GM21619 (cell line): ENCODE results near the gene BCO2.

ENCODE experiments used
- ATAC-seq: cut with Tn5 transposase; IDR thresholded peaks from one replicate; pipeline ENCODE4 v1.9.1; 2021; ENCODE audit not compliant: unreplicated experiment

Gene BCO2

DNA sequence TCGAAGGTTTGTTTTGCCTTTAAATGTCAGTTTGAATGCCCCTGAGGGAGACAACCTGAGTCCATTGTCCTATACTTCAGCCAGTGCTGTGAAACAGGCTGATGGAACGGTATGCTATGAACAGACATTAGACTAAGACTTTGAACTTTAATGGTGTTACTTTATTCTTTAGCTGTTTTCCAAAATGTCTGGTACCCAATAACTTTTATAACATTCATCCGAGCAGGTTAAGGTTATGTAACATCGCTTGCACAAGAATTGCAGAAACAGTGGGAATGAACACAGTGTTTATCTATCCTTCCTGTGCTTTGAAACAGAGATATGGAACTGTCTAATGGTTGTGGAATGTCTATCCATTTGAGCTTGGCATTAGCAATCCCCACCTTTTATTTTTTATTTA, 38.4 kb downstream of the BCO2 start:
- no peak for ATAC-seq

DNA sequence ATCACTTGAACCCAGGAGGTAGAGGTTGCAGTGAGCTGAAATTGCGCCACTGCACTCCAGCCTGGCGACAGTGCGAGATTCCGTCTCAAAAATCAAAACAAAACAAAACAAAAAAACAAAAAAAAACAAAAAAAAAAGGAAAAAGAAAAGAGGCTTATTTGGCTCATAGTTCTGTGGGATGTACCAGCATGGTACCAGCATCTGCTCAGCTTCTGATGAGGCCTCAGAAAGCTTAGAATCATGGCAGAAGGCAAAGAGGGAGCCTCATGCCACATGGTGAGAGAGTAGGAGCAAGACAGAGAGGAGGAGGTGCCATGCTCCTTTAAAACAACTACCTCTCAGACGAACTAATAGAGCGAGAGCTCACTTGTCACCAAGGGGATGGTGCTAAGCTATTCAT, 40.3 kb downstream of the BCO2 start:
- ATAC-seq: no peak

- no peak for ATAC-seq
Measured at GRCh38 chr11:112216561-112217105, 41.3 kb downstream of the BCO2 start.

DNA sequence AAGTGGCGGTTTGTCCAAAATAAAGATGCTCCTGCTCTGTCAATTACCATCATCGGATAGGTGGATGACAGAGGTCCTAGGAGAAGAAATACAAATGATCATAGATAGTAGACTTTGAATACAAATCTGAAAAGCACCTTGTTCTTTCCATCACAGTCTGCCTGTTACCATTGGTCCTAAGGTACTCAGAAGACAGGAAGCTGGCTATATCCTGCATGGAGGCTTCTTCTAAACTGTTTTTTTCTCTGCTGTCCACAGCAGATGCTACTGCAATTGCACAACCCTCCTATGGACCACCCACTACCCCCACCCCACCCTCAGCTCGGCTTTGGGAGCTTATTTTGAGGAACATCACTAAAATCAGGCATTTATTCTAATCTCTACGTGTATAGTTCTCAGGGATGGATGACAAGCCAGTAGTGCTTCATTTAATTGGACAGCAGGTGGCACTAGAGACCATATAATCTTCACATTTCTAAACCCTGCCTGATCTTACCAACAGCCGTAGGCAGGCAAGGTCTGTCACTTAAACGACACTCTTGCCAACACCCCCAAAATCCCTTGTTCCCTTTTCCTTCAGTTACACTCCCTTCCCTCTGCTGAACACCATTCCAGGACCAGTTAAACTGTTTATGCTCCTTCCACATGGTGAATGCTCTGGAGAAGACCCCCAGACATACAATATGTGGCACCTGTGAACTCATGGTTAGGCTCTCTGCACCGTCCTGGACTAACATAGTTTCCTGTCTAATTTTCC, 44.3 kb downstream of the BCO2 start:
- peak; percentile 96 for ATAC-seq

- ATAC-seq: no peak
Measured at GRCh38 chr11:112221274-112221835, 46.0 kb downstream of the BCO2 start.

DNA sequence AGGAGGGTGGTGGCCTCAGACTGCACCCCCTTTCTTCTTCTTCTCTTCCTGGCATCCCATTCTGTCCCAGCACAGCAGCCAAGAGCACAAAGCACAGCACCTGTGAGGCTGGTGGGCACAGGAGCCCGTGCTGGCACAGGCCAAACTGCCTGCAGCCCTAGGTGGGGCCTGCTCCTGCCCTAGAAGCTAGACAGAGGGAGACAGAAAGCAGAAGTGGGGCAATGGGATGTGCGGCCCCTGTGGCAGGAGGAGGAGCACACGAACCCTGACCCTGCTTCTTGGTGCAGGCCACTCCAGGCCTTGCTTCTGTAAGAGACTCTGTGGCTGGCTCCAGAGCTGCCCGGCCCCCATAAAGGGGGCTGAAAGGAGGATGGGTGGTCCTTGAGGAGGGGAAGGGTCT, 47.0 kb downstream of the BCO2 start:
- no peak for ATAC-seq

- no peak for ATAC-seq
Measured at GRCh38 chr11:112223121-112223520, 47.8 kb downstream of the BCO2 start.

DNA sequence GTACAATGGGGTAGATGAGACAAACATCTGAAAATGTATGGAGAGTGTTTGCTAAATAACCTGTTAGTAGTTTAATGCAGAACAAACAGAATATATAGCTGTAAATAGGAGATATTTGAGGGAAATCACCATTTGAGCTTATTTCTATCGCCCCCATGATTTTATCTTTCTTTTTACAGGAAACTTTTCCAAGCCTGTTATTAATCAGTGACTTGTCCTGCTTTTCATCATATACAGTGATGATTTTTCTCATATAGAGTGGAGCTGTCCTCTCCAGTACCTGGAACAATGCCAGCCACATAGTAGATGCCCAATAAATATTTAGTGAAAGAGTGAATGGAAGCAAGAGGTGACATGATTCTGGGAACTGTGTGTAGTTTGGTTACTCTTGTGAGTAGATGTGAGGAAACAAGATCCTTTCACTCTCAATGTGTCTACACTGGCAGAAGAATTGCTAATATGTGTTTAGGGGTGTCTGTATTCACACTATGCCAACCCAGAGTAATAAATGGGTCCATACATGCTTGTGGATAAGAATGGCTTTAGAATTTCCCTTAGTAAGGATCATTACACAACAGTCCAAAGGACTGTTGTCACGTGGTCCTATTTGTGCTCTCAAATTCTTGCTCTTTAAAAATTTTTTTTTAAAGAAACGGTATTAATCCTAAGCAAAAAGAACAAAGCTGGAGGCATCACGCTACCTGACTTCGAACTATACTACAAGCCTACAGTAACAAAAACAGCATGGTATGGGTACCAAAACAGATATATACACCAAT, 48.6 kb downstream of the BCO2 start:
- ATAC-seq: no peak

- no peak for ATAC-seq
Measured at GRCh38 chr11:112225753-112226061, 50.4 kb downstream of the BCO2 start.

- ATAC-seq: peak; percentile 95
Measured at GRCh38 chr11:112226062-112226830, 50.9 kb downstream of the BCO2 start, which contains the start of gene PTS. Gene PTS (plus strand): TSS chr11:112226428. CDS start chr11:112226444, 16 bp downstream.

DNA sequence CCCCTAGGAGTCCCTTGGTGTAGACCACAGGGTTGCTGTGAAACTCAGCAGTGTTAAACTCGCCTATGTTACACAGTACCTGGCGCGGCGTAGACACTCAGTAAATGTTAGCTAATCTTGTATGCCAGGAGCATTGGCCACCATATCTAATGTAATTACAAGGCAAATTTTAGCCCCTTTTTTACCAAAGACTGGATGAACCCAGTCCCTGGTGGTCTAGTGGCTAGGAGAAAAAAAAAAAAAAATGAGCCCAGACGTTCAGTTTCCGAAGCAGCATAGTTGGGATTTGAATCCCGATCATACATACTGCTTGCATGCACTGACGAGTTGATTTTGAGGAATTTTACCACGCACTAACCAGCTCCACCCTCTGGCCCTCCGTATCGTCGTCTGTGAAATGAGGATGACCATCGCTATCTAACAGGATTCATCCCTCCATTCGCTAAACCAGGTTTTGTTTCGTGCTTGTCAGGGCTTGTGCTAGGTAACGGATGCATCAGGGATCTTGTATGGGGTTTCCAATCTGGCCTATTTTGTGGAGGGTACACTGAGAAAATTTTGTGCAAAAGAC, 51.6 kb downstream of the BCO2 start:
- ATAC-seq: peak; percentile 37

DNA sequence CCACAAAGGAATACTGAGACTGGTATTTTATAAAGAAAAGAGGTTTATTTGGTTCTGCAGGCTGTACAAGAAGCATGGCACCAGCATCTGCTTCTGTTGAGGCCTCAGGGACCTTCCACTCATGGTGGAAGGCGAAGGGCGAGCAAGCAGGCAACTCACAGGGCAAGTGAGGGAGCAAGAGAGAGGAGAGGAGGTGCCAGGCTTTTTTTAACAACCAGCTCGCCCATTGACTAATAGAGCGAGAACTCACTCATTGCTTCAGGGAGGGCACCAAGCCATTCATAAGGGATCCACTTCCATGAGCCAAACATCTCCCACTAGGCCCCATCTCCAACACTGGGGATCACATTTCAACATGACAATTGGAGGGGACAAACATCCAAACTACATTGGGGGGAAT, 52.2 kb downstream of the BCO2 start:
- no peak for ATAC-seq

- no peak for ATAC-seq
Measured at GRCh38 chr11:112228706-112229105, 53.4 kb downstream of the BCO2 start.

GRCh38 chr11:112229159-112229558, 53.8 kb downstream of the BCO2 start:
- ATAC-seq: no peak

GRCh38 chr11:112229746-112230433, 54.6 kb downstream of the BCO2 start:
- ATAC-seq: no peak

GRCh38 chr11:112231952-112232351, 56.6 kb downstream of the BCO2 start:
- no peak for ATAC-seq

GRCh38 chr11:112235750-112236390, 60.6 kb downstream of the BCO2 start:
- peak; percentile 70 for ATAC-seq

DNA sequence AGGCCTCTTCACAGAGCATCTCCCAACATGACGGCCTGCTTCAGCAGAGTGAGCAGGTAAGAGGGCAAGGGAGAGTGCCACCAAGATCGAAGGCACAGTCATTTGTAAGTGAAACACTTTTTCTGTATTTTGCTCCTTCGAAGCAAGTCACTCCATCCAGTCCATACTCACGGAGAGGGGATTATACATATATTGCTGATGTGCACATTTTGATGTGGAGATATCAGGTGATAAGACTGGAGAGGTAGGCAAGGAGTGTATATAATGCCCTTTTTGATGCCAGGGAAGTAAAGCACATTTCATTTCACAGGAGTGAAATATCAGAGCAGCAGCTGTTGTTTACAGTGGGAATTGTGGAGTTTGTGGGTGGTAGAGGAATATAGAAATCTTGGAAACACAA, 62.1 kb downstream of the BCO2 start:
- no peak for ATAC-seq

GRCh38 chr11:112238041-112238440, 62.7 kb downstream of the BCO2 start:
- ATAC-seq: no peak

GRCh38 chr11:112241486-112241885, 66.2 kb downstream of the BCO2 start:
- ATAC-seq: no peak
